ENCODE results near the gene GTF2F2.
"Not testable (repeated sequence)": the region's sequence is repeated elsewhere in the genome, so short reads cannot be mapped to it uniquely, and the experiment has no call there.

Gene GTF2F2

DNA sequence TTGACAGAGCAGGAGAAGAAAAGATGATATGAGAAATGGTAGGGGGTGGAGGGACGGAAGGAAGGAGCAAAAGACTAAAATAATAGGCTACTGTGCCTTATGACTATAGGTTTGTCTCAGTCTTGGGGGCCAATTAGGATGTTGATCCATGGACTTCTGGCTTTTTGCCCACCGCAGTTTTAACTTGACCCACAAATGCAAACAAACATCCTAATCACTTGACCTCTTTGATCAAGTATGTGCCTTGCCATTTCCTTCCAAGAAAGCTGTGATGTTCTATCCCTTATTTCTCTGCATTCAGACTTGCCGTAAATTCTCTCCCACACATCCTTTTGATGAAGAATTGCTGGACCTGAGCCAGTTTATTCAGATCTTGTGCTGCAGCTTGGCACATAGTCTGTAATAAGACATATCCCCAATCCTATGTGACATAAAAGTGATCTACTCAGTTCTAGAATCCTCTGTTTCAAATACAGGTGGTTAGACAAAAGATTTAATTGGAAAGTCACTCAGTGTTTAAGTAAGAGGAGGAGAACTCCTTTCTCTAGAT lies 157.9 kb downstream of the GTF2F2 start:
- no peak overlapping the region for H3K9ac ChIP-seq (ENCODE audit: low read length)
- H3K9me3 ChIP-seq (ENCODE audit: control insufficient read depth, low read depth, low read length) = no peaks in the 10 kb centered on the region
- H3K27me3 ChIP-seq (ENCODE audit: control insufficient read depth, insufficient read depth, low read length) = no peaks in the 10 kb centered on the region
- no peaks in the 10 kb centered on the region for H3K36me3 ChIP-seq (ENCODE audit: control insufficient read depth, low read depth, low read length)
- no peaks in the 10 kb centered on the region for H3K4me1 ChIP-seq (ENCODE audit: control insufficient read depth, low read depth, low read length)
- H3K27ac ChIP-seq (ENCODE audit: low read length) = no peak overlapping the region
- no peak overlapping the region for H3K4me3 ChIP-seq (ENCODE audit: low read length)

DNA sequence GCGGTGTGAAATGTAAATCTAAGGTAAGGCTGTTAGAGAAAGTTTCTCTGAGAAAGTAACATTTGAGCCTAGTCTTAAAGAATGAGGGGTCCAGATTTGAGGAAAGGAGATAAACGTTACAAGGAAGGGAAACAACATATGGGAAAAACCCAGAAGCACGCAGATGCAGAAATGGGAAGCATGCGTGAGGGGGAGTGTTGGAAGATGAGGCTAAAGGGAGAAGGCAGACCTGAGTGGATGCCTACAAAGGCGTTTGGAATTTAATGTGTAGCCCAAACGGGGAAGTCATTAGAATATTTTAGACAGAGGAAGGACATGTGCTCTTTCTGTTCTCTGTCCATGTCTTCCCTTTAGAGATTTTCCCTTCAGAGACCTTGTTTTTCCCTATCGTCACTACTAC lies 159.7 kb downstream of the GTF2F2 start:
- Histone ChIP-seq H3K36me3 (ENCODE audit: control insufficient read depth, low read depth, low read length) (no peaks in the 10 kb centered on the region), H3K27me3 (ENCODE audit: control insufficient read depth, insufficient read depth, low read length) (no peaks in the 10 kb centered on the region), H3K27ac (ENCODE audit: low read length) (no peak overlapping the region), H3K9me3 (ENCODE audit: control insufficient read depth, low read depth, low read length) (no peaks in the 10 kb centered on the region), H3K9ac (ENCODE audit: low read length) (no peak overlapping the region), H3K4me1 (ENCODE audit: control insufficient read depth, low read depth, low read length) (no peaks in the 10 kb centered on the region), H3K4me3 (ENCODE audit: low read length) (no peak overlapping the region)

GRCh38 chr13:45280751-45281634 lies 160.7 kb downstream of the GTF2F2 start:
- H3K9ac ChIP-seq (ENCODE audit: low read length) = no peak overlapping the region
- no peak overlapping the region for H3K4me3 ChIP-seq (ENCODE audit: low read length)
- H3K27ac ChIP-seq (ENCODE audit: low read length) = no peak overlapping the region
- H3K36me3 ChIP-seq (ENCODE audit: control insufficient read depth, low read depth, low read length) = no peaks in the 10 kb centered on the region
- H3K4me1 ChIP-seq (ENCODE audit: control insufficient read depth, low read depth, low read length) = no peaks in the 10 kb centered on the region
- no peaks in the 10 kb centered on the region for H3K9me3 ChIP-seq (ENCODE audit: control insufficient read depth, low read depth, low read length)
- no peaks in the 10 kb centered on the region for H3K27me3 ChIP-seq (ENCODE audit: control insufficient read depth, insufficient read depth, low read length)

DNA sequence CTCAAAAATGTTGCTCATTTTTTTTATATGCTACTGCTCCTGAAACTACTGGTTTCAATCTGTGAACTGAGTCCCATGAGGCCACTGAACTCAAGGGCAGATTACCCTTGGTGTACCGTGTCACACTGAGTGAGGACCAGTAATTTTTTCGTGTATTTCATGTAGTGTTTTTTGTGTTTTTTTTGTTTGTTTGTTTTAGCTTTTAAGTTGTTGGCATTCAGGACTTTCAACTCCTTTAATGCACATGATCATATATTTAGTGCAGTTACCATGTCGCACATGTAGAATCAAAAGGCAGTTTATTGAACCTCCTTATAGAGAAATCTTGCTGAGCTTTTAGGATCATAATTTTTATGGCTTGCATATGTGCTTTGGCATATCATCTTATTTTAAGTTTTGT lies 162.7 kb downstream of the GTF2F2 start:
- Histone ChIP-seq H3K27me3 (ENCODE audit: control insufficient read depth, insufficient read depth, low read length) (no peaks in the 10 kb centered on the region), H3K4me3 (ENCODE audit: low read length) (no peak overlapping the region), H3K4me1 (ENCODE audit: control insufficient read depth, low read depth, low read length) (no peaks in the 10 kb centered on the region), H3K9me3 (ENCODE audit: control insufficient read depth, low read depth, low read length) (no peaks in the 10 kb centered on the region), H3K27ac (ENCODE audit: low read length) (no peak overlapping the region), H3K36me3 (ENCODE audit: control insufficient read depth, low read depth, low read length) (no peaks in the 10 kb centered on the region), H3K9ac (ENCODE audit: low read length) (no peak overlapping the region)

DNA sequence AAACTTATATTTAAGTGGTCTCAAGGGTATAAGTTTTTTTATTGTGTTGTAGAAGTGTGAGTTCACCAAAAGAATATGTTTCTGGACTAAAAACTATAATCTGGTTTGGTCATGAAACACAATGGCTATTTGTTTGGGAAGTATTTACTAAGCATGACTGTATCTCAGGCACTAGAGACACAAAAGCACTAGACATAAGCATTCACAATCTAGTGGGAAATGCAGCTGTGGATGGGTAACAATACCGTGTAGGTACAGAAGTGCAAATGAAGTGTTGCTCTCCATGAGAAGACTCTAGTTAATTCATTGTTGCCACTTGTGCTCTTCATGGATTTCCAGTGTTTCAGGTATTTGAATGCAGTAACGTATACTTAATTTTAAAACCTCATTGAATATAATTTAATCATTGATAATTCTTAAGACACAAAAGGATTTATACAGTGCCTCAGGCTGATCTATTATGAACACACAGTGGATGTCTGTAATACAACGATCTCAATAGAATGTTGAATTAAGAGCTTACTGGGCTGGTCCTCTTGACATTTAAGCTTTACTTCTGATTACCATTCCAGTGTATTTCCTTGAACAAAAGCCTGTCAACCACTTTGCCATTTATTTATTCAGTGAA lies 169.7 kb downstream of the GTF2F2 start:
- Histone ChIP-seq H3K4me3 (ENCODE audit: low read length) (no peak overlapping the region), H3K27ac (ENCODE audit: low read length) (no peak overlapping the region), H3K36me3 (ENCODE audit: control insufficient read depth, low read depth, low read length) (no peaks in the 10 kb centered on the region), H3K9me3 (ENCODE audit: control insufficient read depth, low read depth, low read length) (no peaks in the 10 kb centered on the region), H3K27me3 (ENCODE audit: control insufficient read depth, insufficient read depth, low read length) (no peaks in the 10 kb centered on the region), H3K4me1 (ENCODE audit: control insufficient read depth, low read depth, low read length) (no peaks in the 10 kb centered on the region), H3K9ac (ENCODE audit: low read length) (no peak overlapping the region)

- H3K27ac ChIP-seq (ENCODE audit: low read length) = no peak overlapping the region
- H3K9ac ChIP-seq (ENCODE audit: low read length) = no peak overlapping the region
- no peaks in the 10 kb centered on the region for H3K4me1 ChIP-seq (ENCODE audit: control insufficient read depth, low read depth, low read length)
- H3K36me3 ChIP-seq (ENCODE audit: control insufficient read depth, low read depth, low read length) = no peaks in the 10 kb centered on the region
- no peak overlapping the region for H3K4me3 ChIP-seq (ENCODE audit: low read length)
- no peaks in the 10 kb centered on the region for H3K9me3 ChIP-seq (ENCODE audit: control insufficient read depth, low read depth, low read length)
- no peaks in the 10 kb centered on the region for H3K27me3 ChIP-seq (ENCODE audit: control insufficient read depth, insufficient read depth, low read length)
Measured at GRCh38 chr13:45292176-45292575, 171.9 kb downstream of the GTF2F2 start.

- H3K9ac ChIP-seq (ENCODE audit: low read length) = no peak overlapping the region
- H3K27me3 ChIP-seq (ENCODE audit: control insufficient read depth, insufficient read depth, low read length) = no peaks in the 10 kb centered on the region
- no peak overlapping the region for H3K4me3 ChIP-seq (ENCODE audit: low read length)
- H3K36me3 ChIP-seq (ENCODE audit: control insufficient read depth, low read depth, low read length) = no peaks in the 10 kb centered on the region
- H3K27ac ChIP-seq (ENCODE audit: low read length) = no peak overlapping the region
- no peaks in the 10 kb centered on the region for H3K4me1 ChIP-seq (ENCODE audit: control insufficient read depth, low read depth, low read length)
- no peaks in the 10 kb centered on the region for H3K9me3 ChIP-seq (ENCODE audit: control insufficient read depth, low read depth, low read length)
Measured at GRCh38 chr13:45295536-45295935, 175.2 kb downstream of the GTF2F2 start.

- Histone ChIP-seq H3K27ac (ENCODE audit: low read length) (no peak overlapping the region), H3K9me3 (ENCODE audit: control insufficient read depth, low read depth, low read length) (no peaks in the 10 kb centered on the region), H3K4me1 (ENCODE audit: control insufficient read depth, low read depth, low read length) (no peaks in the 10 kb centered on the region), H3K27me3 (ENCODE audit: control insufficient read depth, insufficient read depth, low read length) (no peaks in the 10 kb centered on the region), H3K4me3 (ENCODE audit: low read length) (no peak overlapping the region), H3K36me3 (ENCODE audit: control insufficient read depth, low read depth, low read length) (no peaks in the 10 kb centered on the region), H3K9ac (ENCODE audit: low read length) (no peak overlapping the region)
Measured at GRCh38 chr13:45296259-45296658, 175.9 kb downstream of the GTF2F2 start.

DNA sequence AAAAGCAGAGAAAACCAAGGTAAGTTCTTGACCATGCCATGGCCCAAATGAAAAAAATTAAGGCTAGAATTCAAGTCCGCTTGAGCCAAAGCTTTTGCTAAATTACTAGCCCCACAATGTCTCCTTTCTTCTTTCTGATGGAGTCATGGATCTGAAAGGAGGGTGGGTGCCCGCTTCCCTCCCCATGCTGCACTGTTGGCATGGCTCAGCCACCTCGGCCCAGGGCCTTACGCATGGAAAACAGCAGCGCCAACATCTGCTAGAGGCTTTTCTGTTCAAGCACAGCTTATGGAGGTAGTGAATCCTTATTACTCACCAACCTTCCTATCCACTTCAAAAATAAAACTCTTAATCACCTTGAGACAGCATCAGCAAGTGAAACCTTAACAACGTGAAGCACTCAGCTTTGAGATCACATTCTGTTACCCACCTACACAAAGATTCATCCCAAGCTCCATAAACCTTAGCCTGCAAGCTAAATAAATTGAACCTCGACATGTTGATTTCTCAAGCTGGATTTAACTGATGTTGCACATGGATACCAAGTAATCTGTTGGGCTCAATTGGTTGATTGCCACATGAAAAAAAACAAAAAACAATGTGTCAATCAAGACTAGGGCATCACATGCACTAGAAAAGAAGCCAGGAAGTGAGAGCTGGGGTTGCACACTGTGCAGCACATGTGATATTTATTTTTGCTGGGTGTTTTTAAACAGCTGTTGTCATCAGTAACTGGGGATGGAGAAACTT lies 177.3 kb downstream of the GTF2F2 start:
- H3K4me3 ChIP-seq (ENCODE audit: low read length) = no peak overlapping the region
- no peak overlapping the region for H3K9ac ChIP-seq (ENCODE audit: low read length)
- no peaks in the 10 kb centered on the region for H3K9me3 ChIP-seq (ENCODE audit: control insufficient read depth, low read depth, low read length)
- no peaks in the 10 kb centered on the region for H3K27me3 ChIP-seq (ENCODE audit: control insufficient read depth, insufficient read depth, low read length)
- H3K4me1 ChIP-seq (ENCODE audit: control insufficient read depth, low read depth, low read length) = peaks cover 3% of the 10 kb centered on the region
- H3K36me3 ChIP-seq (ENCODE audit: control insufficient read depth, low read depth, low read length) = no peaks in the 10 kb centered on the region
- H3K27ac ChIP-seq (ENCODE audit: low read length) = no peak overlapping the region

GRCh38 chr13:45298206-45298505 lies 177.8 kb downstream of the GTF2F2 start:
- no peaks in the 10 kb centered on the region for H3K9me3 ChIP-seq (ENCODE audit: control insufficient read depth, low read depth, low read length)

DNA sequence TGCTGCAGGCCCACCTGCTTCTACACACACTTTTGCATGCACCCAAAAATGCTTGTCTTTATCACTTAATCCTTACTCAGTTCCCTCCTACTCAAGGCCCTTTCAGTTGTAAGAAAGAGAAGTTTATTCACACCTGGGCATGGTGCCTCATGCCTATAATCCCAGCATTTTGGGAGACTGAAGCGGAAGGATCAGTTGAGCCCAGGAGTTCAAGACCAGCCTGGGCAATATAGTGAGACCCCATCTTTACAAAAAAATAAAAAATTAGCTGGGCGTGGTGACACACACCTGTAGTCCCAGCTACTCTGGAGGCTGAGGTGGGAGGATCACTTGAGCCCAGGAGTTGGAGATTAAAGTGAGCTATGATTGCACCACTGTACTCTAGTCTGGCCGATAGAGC lies 178.2 kb downstream of the GTF2F2 start:
- H3K27ac ChIP-seq (ENCODE audit: low read length); H3K27me3 ChIP-seq (ENCODE audit: control insufficient read depth, insufficient read depth, low read length); H3K4me3 ChIP-seq (ENCODE audit: low read length); H3K9me3 ChIP-seq (ENCODE audit: control insufficient read depth, low read depth, low read length); H3K4me1 ChIP-seq (ENCODE audit: control insufficient read depth, low read depth, low read length); H3K9ac ChIP-seq (ENCODE audit: low read length); H3K36me3 ChIP-seq (ENCODE audit: control insufficient read depth, low read depth, low read length): not testable (repeated sequence)

More at GRCh38 chr13:45298206-45298505, 177.8 kb downstream of the GTF2F2 start:
- Histone ChIP-seq H3K27ac (ENCODE audit: low read length) (no peak overlapping the region), H3K9ac (ENCODE audit: low read length) (no peak overlapping the region), H3K36me3 (ENCODE audit: control insufficient read depth, low read depth, low read length) (no peaks in the 10 kb centered on the region), H3K4me3 (ENCODE audit: low read length) (no peak overlapping the region), H3K27me3 (ENCODE audit: control insufficient read depth, insufficient read depth, low read length) (no peaks in the 10 kb centered on the region), H3K4me1 (ENCODE audit: control insufficient read depth, low read depth, low read length) (peaks cover 7% of the 10 kb centered on the region)
